ENCODE data around the gene SLC29A3. TPM values are rescaled to one million over a fixed set of nuclear protein-coding genes. Genes with fewer than 3 reads are reported as not detected.

SLC29A3 gene
- total and polyA plus RNA-seq, 2 donors (not counting 1 experiment from before 2014, with no cell fraction given): 0.90 to 2.3 TPM

- no peak overlapping the region for H3K4me2 ChIP-seq (ENCODE audit: extremely low read depth, insufficient read depth, low read length)
Measured at GRCh38 chr10:71381611-71382010, 62.6 kb downstream of the SLC29A3 start.

GRCh38 chr10:71382028-71382427 is 63.0 kb downstream of the SLC29A3 start:
- no peak overlapping the region for H3K4me2 ChIP-seq (ENCODE audit: extremely low read depth, insufficient read depth, low read length)
- no peak overlapping the region for H3K27ac ChIP-seq (ENCODE audit: insufficient read depth, low read length)
- no peaks in the 10 kb centered on the region for H4K20me1 ChIP-seq (ENCODE audit: control insufficient read depth, extremely low read depth, insufficient read depth, low read length)
- no peak for TF ChIP-seq EZH2 (IDR thresholded peaks at IDR 0.05; ENCODE audit: low read length, missing control alignments)
- TF ChIP-seq CTCF (conservative IDR thresholded peaks at IDR 0.05 in 1 of 2, IDR thresholded peaks at IDR 0.05 in 1 of 2; ENCODE audit: low read depth in 1 of 2, low read length in 2 of 2): no peak
- no peaks in the 10 kb centered on the region for H3K27me3 ChIP-seq (ENCODE audit: control insufficient read depth, insufficient read depth, low read length)
- H3K9ac ChIP-seq (ENCODE audit: insufficient read depth, low read length): no peak overlapping the region
- no peaks in the 10 kb centered on the region for H3K4me1 ChIP-seq (ENCODE audit: control insufficient read depth, extremely low read depth, insufficient read depth, low read length)
- no peak for DNase-seq (ENCODE audit: low read depth in 2 of 2)
- no peak overlapping the region for H3K4me3 ChIP-seq (replicated peaks in 1 of 4; ENCODE audit: control extremely low read depth in 1 of 4, insufficient read depth in 1 of 4, low read depth in 3 of 4, low read length in 4 of 4)
- no peaks in the 10 kb centered on the region for H3K36me3 ChIP-seq (ENCODE audit: control insufficient read depth, insufficient read depth, low read length)
- no peak overlapping the region for H2AFZ ChIP-seq (ENCODE audit: low read length)
- H3K79me2 ChIP-seq (ENCODE audit: control insufficient read depth, insufficient read depth, low read length): no peaks in the 10 kb centered on the region
- H3K9me3 ChIP-seq (ENCODE audit: control insufficient read depth, insufficient read depth, low read depth, low read length): no peaks in the 10 kb centered on the region

More at GRCh38 chr10:71381611-71382010, 62.6 kb downstream of the SLC29A3 start:
- Histone ChIP-seq H3K4me3 (replicated peaks in 1 of 4; ENCODE audit: control extremely low read depth in 1 of 4, insufficient read depth in 1 of 4, low read depth in 3 of 4, low read length in 4 of 4) (no peak overlapping the region), H2AFZ (ENCODE audit: low read length) (no peak overlapping the region), H3K27ac (ENCODE audit: insufficient read depth, low read length) (no peak overlapping the region), H4K20me1 (ENCODE audit: control insufficient read depth, extremely low read depth, insufficient read depth, low read length) (no peaks in the 10 kb centered on the region), H3K36me3 (ENCODE audit: control insufficient read depth, insufficient read depth, low read length) (no peaks in the 10 kb centered on the region), H3K27me3 (ENCODE audit: control insufficient read depth, insufficient read depth, low read length) (no peaks in the 10 kb centered on the region), H3K79me2 (ENCODE audit: control insufficient read depth, insufficient read depth, low read length) (no peaks in the 10 kb centered on the region), H3K4me1 (ENCODE audit: control insufficient read depth, extremely low read depth, insufficient read depth, low read length) (no peaks in the 10 kb centered on the region), H3K9me3 (ENCODE audit: control insufficient read depth, insufficient read depth, low read depth, low read length) (no peaks in the 10 kb centered on the region), H3K9ac (ENCODE audit: insufficient read depth, low read length) (no peak overlapping the region)
- TF ChIP-seq CTCF (conservative IDR thresholded peaks at IDR 0.05 in 1 of 2, IDR thresholded peaks at IDR 0.05 in 1 of 2; ENCODE audit: low read depth in 1 of 2, low read length in 2 of 2) (no peak), EZH2 (IDR thresholded peaks at IDR 0.05; ENCODE audit: low read length, missing control alignments) (no peak)
- DNase-seq (ENCODE audit: low read depth in 2 of 2): no peak

GRCh38 chr10:71382757-71383156 is 63.7 kb downstream of the SLC29A3 start:
- Histone ChIP-seq H3K27ac (ENCODE audit: insufficient read depth, low read length) (no peak overlapping the region), H3K4me3 (replicated peaks in 1 of 4; ENCODE audit: control extremely low read depth in 1 of 4, insufficient read depth in 1 of 4, low read depth in 3 of 4, low read length in 4 of 4) (no peak overlapping the region)

More at GRCh38 chr10:71382757-71383156, 63.7 kb downstream of the SLC29A3 start:
- H3K4me1 ChIP-seq (ENCODE audit: control insufficient read depth, extremely low read depth, insufficient read depth, low read length): no peaks in the 10 kb centered on the region
- no peak overlapping the region for H2AFZ ChIP-seq (ENCODE audit: low read length)
- no peaks in the 10 kb centered on the region for H3K27me3 ChIP-seq (ENCODE audit: control insufficient read depth, insufficient read depth, low read length)
- H3K9ac ChIP-seq (ENCODE audit: insufficient read depth, low read length): no peak overlapping the region
- H4K20me1 ChIP-seq (ENCODE audit: control insufficient read depth, extremely low read depth, insufficient read depth, low read length): no peaks in the 10 kb centered on the region
- DNase-seq (ENCODE audit: low read depth in 2 of 2): peak in 1 of 2 donors; percentile 17
- no peaks in the 10 kb centered on the region for H3K79me2 ChIP-seq (ENCODE audit: control insufficient read depth, insufficient read depth, low read length)
- H3K4me2 ChIP-seq (ENCODE audit: extremely low read depth, insufficient read depth, low read length): no peak overlapping the region
- TF ChIP-seq CTCF (conservative IDR thresholded peaks at IDR 0.05 in 1 of 2, IDR thresholded peaks at IDR 0.05 in 1 of 2; ENCODE audit: low read depth in 1 of 2, low read length in 2 of 2): no peak
- no peak for TF ChIP-seq EZH2 (IDR thresholded peaks at IDR 0.05; ENCODE audit: low read length, missing control alignments)
- H3K9me3 ChIP-seq (ENCODE audit: control insufficient read depth, insufficient read depth, low read depth, low read length): no peaks in the 10 kb centered on the region
- no peaks in the 10 kb centered on the region for H3K36me3 ChIP-seq (ENCODE audit: control insufficient read depth, insufficient read depth, low read length)
